Stomach (tissue), 4 donors: ENCODE measurements around the gene PHF2.

Source experiments
- EP300 ChIP-seq: sonication (generic); formaldehyde crosslinking; IDR thresholded peaks from one replicate; pipeline ENCODE4 v1.6.1; 2017; ENCODE audit warnings: antibody characterized with exemption
- POLR2A ChIP-seq, 4 donors: fragments of 450-650 bp; IDR thresholded peaks; one replicate each; pipeline ENCODE4 v1.6.1; 2016; ENCODE audit warnings: antibody characterized with exemption in 4 of 4, control low read depth in 2 of 4, mild to moderate bottlenecking in 1 of 4, moderate library complexity in 1 of 4
- POLR2AphosphoS5 ChIP-seq, 3 donors: sonication (generic); formaldehyde crosslinking; IDR thresholded peaks; one replicate each; pipeline ENCODE4 v1.6.1; 2016; ENCODE audit warnings: antibody characterized with exemption in 3 of 3
- TF ChIP-seq, protein P1 (sequence below), 7 experiments: fragments of 450-650 bp in 4 of 7; fragments of 200-600 bp in 3 of 7; sonication (generic) in 3 of 7; IDR thresholded peaks; one replicate each; pipeline ENCODE4 v1.5.1; 2016 to 2019; ENCODE audit warnings: antibody characterized with exemption in 7 of 7, control low read depth in 2 of 7, mild to moderate bottlenecking in 1 of 7

DNA sequence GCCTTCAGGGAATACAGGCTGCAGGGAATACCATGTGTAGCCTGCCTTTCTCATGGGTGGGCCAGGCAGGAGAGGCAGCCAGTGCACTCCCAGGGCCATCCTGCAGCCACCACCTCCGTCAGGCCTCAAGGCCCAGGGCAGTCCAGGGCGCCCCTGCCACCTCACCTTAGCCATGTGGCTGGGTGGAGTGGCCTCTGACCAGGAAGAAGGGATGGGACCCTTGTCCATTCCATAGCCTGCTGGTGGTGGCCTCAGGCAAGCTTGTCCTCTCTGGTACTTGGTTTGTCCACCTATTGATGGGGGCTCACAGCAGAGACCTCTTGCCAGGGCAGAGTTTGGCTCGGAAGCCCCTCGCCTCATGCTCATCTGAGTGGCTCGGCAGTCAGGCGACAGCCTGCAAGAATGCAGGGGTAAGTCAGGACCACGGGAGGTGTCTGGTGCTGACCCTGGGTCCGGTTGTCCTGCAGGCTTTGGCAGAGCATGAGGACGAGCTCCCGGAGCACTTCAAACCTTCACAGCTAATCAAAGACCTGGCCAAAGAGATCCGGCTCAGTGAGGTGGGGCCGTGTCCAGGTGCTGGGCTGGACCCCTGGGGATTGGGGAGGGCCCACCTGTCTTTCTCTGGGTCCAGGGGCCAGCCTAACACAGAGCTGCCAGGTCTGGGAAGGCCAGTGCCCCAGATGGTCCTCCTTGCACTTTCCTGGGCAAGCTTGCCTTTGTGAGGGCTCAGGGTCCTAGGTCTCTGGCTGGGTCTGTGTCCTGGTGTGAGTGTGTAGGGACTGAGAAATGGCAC lies 82.9 kb downstream of the PHF2 start:
- TF ChIP-seq, protein P1, sequence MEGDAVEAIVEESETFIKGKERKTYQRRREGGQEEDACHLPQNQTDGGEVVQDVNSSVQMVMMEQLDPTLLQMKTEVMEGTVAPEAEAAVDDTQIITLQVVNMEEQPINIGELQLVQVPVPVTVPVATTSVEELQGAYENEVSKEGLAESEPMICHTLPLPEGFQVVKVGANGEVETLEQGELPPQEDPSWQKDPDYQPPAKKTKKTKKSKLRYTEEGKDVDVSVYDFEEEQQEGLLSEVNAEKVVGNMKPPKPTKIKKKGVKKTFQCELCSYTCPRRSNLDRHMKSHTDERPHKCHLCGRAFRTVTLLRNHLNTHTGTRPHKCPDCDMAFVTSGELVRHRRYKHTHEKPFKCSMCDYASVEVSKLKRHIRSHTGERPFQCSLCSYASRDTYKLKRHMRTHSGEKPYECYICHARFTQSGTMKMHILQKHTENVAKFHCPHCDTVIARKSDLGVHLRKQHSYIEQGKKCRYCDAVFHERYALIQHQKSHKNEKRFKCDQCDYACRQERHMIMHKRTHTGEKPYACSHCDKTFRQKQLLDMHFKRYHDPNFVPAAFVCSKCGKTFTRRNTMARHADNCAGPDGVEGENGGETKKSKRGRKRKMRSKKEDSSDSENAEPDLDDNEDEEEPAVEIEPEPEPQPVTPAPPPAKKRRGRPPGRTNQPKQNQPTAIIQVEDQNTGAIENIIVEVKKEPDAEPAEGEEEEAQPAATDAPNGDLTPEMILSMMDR (IDR thresholded peaks at IDR 0.05) = no peak
- TF ChIP-seq POLR2A (IDR thresholded peaks at IDR 0.05) (no peak), POLR2AphosphoS5 (IDR thresholded peaks at IDR 0.05) (no peak), EP300 (no peak)
